HS-5 (cell line): Measurements from ENCODE around the gene BCL2.

Experiments used
- DNase-seq: peaks from one replicate; pipeline ENCODE4 v3.0.0-alpha.2; 2012; ENCODE audit warnings: low read depth

Gene BCL2

GRCh38 chr18:63140038-63140450 lies 179.5 kb downstream of the BCL2 start:
- no peak for DNase-seq

- DNase-seq = no peak
These were observed 180.9 kb downstream of the BCL2 start for GRCh38 chr18:63138436-63139340.

GRCh38 chr18:63137999-63138435 lies 181.6 kb downstream of the BCL2 start:
- DNase-seq = no peak

- no peak for DNase-seq
These were observed 184.5 kb downstream of the BCL2 start for GRCh38 chr18:63135101-63135500.

- no peak for DNase-seq
These were observed 186.8 kb downstream of the BCL2 start for GRCh38 chr18:63132819-63133200.

- no peak for DNase-seq
These were observed 187.4 kb downstream of the BCL2 start for GRCh38 chr18:63131959-63132818.

GRCh38 chr18:63131106-63131958 lies 188.2 kb downstream of the BCL2 start:
- no peak for DNase-seq

GRCh38 chr18:63130176-63130575 lies 189.4 kb downstream of the BCL2 start:
- DNase-seq = no peak

- DNase-seq = no peak
These were observed 191.2 kb downstream of the BCL2 start for GRCh38 chr18:63128237-63128974.

- no peak for DNase-seq
These were observed 193.2 kb downstream of the BCL2 start for GRCh38 chr18:63126134-63127069.

- no peak for DNase-seq
These were observed 198.9 kb downstream of the BCL2 start for GRCh38 chr18:63120620-63121019.

GRCh38 chr18:63119647-63120046 lies 199.9 kb downstream of the BCL2 start:
- DNase-seq = no peak

- no peak for DNase-seq
These were observed 205.5 kb downstream of the BCL2 start for GRCh38 chr18:63113899-63114565.

GRCh38 chr18:63112706-63113105 lies 206.9 kb downstream of the BCL2 start:
- no peak for DNase-seq

GRCh38 chr18:63111671-63112402 lies 207.7 kb downstream of the BCL2 start:
- no peak for DNase-seq

- DNase-seq = no peak
These were observed 209.8 kb downstream of the BCL2 start for GRCh38 chr18:63109802-63110201.

GRCh38 chr18:63109022-63109421 lies 210.5 kb downstream of the BCL2 start:
- no peak for DNase-seq

GRCh38 chr18:63107931-63108330 lies 211.6 kb downstream of the BCL2 start:
- no peak for DNase-seq
